ENCODE measurements around the gene SMARCAL1. TPM values are rescaled to one million over a fixed set of nuclear protein-coding genes. Genes with fewer than 3 reads are reported as not detected.
A peak's percentile ranks its signal among the peaks of the same experiment; 100 is the strongest.

The SMARCAL1 gene
- total and polyA plus RNA-seq, 3 donors from 2014 or later, result 27.3 to 50.2 (median 39.1) TPM

DNA sequence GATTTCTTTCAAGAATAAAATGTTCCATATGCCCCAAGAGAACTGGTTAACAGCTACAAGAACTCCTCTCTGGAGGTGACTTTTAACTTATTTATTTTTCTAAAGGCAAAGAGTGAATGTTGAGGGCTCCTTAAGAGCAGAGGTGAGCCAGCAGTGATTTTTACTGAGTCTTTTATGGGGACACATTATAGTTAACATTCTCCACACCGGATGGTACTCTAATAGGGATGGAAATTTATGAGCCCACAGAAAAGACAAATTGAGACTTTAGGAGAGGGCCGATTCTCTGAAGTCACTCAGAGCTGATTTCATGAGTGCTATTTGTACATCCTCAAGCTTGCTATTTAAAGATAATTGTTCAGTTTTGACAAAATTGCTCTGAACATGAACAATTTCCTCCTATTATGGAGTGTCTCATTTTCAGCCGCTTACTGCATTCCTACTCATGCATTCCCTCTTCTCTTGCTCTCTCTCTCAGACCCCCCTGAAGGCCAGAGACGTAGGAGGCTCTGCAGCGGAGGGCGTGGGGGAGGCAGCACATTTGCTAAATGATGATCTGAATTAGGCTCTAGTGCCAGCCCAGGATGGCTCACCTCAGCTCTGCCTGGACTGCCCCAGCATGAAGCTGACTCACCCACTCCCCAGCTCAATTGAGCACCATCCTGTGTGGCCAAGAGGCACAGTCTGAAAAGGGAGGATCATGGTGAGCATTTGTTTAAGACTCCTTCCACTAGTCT lies 80.5 kb downstream of the SMARCAL1 start:
- H3K9me3 ChIP-seq, result no peaks in the 10 kb centered on the region
- no peak overlapping the region for H3K27ac ChIP-seq
- no peak overlapping the region for H3K4me3 ChIP-seq
- 43 to 47% methylated on average over 6 of the region's 6 CpGs for WGBS, 2 donors
- intact Hi-C loops (cut with DNase I; ENCODE audit: low total_unique reads), result no loop called here
- DNase-seq, result no peak
- TF ChIP-seq POLR2A (IDR thresholded peaks at IDR 0.05) (no peak), CTCF (IDR thresholded peaks at IDR 0.05) (no peak)
- no peaks in the 10 kb centered on the region for H3K27me3 ChIP-seq
- H3K36me3 ChIP-seq (ENCODE audit: low read depth, missing control alignments), result no peaks in the 10 kb centered on the region
- H3K4me1 ChIP-seq, result peaks cover 5% of the 10 kb centered on the region

GRCh38 chr2:216493334-216493685 lies 81.0 kb downstream of the SMARCAL1 start:
- DNase-seq, result no peak
- intact Hi-C loops (cut with DNase I; ENCODE audit: low total_unique reads), result no loop called here
- Histone ChIP-seq H3K9me3 (no peaks in the 10 kb centered on the region), H3K4me3 (no peak overlapping the region), H3K4me1 (peaks cover 9% of the 10 kb centered on the region), H3K36me3 (ENCODE audit: low read depth, missing control alignments) (no peaks in the 10 kb centered on the region), H3K27ac (no peak overlapping the region), H3K27me3 (no peaks in the 10 kb centered on the region)
- no peak for TF ChIP-seq CTCF (IDR thresholded peaks at IDR 0.05)
- no peak for TF ChIP-seq POLR2A (IDR thresholded peaks at IDR 0.05)
- 76 to 100% methylated on average over 1 of the region's 1 CpG for WGBS, 2 donors

- no peak for TF ChIP-seq CTCF (IDR thresholded peaks at IDR 0.05)
- TF ChIP-seq POLR2A (IDR thresholded peaks at IDR 0.05), result no peak
- Histone ChIP-seq H3K4me1 (peaks cover 17% of the 10 kb centered on the region), H3K9me3 (no peaks in the 10 kb centered on the region), H3K27me3 (no peaks in the 10 kb centered on the region), H3K4me3 (no peak overlapping the region), H3K27ac (no peak overlapping the region), H3K36me3 (ENCODE audit: low read depth, missing control alignments) (no peaks in the 10 kb centered on the region)
- 49 to 60% methylated on average over 2 of the region's 2 CpGs for WGBS, 2 donors
- no peak for DNase-seq
- intact Hi-C loops (cut with DNase I; ENCODE audit: low total_unique reads), result no loop called here
Measured at GRCh38 chr2:216495656-216496055, 83.4 kb downstream of the SMARCAL1 start.

DNA sequence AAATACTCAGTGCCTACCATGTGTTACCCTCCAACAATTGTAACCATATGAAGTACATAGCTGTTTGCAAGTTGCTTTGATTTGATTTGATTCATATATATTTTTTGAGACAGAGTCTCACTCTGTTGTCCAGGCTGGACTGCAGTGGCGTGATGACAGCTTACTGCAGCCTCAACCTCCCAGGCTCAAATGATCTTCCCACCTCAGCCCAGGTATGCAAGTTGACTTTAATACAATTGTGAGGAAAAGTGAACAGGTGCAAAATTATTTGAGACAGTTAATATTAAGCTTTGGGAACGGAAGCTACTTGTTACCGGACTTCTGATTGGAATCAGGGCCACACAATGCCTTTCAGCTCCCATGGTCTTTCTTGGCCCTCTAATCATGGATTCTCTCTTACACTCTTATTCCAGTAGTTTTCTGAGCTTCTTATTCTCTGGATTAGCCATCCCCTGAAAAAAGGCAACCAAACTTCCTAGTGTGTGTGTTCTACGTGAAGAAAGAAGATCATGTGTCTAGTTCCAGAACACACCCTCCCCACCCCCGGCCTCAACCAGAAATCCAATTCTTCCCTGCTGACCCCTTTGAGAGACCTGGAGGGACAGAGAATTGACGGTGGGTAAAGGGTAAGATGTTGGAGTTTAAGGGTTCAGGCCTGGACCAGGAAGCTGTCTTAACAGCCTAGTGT lies 85.2 kb downstream of the SMARCAL1 start:
- H3K36me3 ChIP-seq (ENCODE audit: low read depth, missing control alignments), result no peaks in the 10 kb centered on the region
- H3K9me3 ChIP-seq, result no peaks in the 10 kb centered on the region
- no peak for DNase-seq
- TF ChIP-seq POLR2A (IDR thresholded peaks at IDR 0.05) (no peak), CTCF (IDR thresholded peaks at IDR 0.05) (no peak)
- intact Hi-C loops (cut with DNase I; ENCODE audit: low total_unique reads), result no loop called here
- peak overlapping the region in 1 of 2 donors; percentile 93 for H3K4me3 ChIP-seq
- H3K27me3 ChIP-seq, result no peaks in the 10 kb centered on the region
- peaks cover 17% of the 10 kb centered on the region for H3K4me1 ChIP-seq
- 66 to 69% methylated on average over 6 of the region's 6 CpGs for WGBS, 2 donors
- H3K27ac ChIP-seq, result peak overlapping the region; percentile 12 to 89

DNA sequence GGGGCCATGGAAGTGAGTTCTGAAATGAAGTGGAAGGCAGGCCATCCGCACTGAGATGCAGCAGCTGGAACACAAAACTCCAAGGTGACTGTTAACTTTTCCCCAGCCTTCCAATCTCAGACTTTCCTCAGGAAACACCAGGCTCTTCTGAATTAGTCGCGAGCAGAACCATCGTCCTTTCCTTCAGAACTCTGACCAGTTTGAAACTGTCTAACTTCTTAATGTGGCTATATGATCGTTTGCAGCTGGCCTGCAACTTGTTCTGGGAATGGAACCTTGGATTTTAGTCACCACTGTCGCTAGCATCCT lies 85.7 kb downstream of the SMARCAL1 start:
- WGBS, 2 donors, result 7 to 10% methylated on average over 6 of the region's 6 CpGs
- peak overlapping the region; percentile 12 to 89 for H3K27ac ChIP-seq
- no peaks in the 10 kb centered on the region for H3K27me3 ChIP-seq
- H3K4me1 ChIP-seq, result peaks cover 17% of the 10 kb centered on the region
- DNase-seq, result no peak
- intact Hi-C loops (cut with DNase I; ENCODE audit: low total_unique reads), result no loop called here
- no peaks in the 10 kb centered on the region for H3K9me3 ChIP-seq
- H3K36me3 ChIP-seq (ENCODE audit: low read depth, missing control alignments), result no peaks in the 10 kb centered on the region
- H3K4me3 ChIP-seq, result peak overlapping the region; percentile 86 to 93
- TF ChIP-seq CTCF (IDR thresholded peaks at IDR 0.05) (no peak), POLR2A (IDR thresholded peaks at IDR 0.05) (no peak)
